Stimulated activated CD8-positive, alpha-beta memory T cell treated with anti-CD3 and anti-CD28 coated beads, Interleukin-7, amount 100 ng/mL, for 48 hours (primary cell): Measurements from ENCODE around the gene PDZRN4.
"Not testable (repeated sequence)": the region's sequence is repeated elsewhere in the genome, so short reads cannot be mapped to it uniquely, and the experiment has no call there.

ENCODE experiments used
- DNase-seq, 2 donors: peaks; one replicate each; pipeline ENCODE4 v3.0.0-alpha.2; 2020; ENCODE audit warnings: low read depth in 1 of 2; ENCODE audit errors: extremely low read depth in 1 of 2

PDZRN4 gene

DNA sequence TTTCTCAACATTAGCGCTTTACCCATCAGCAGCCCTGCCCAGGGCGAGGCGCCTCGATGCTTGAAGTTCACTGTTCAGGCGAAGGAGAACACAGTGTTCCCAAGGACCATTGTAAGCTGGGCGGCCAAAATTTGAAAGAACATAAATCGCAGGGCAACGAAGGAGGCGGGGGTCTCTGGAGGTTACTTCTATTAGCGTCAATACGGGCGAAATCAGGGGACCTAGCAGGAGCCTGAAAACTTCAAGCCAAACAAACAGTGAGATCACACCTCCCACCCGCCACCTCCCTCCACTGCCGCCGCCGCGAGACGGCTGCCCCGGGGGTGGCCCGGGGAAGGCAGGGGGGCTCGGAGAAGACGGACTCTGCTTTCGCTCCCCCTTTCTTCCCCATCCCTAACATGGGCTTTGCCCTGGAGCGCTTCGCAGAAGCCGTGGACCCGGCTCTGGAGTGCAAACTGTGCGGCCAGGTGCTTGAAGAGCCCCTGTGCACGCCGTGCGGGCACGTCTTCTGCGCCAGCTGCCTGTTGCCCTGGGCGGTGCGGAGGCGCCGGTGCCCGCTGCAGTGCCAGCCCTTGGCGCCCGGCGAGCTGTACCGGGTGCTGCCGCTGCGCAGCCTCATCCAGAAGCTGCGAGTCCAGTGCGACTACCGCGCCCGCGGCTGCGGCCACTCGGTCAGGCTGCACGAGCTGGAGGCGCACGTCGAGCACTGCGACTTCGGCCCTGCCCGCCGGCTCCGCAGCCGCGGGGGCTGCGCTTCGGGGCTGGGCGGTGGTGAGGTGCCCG is at the start of gene PDZRN4:
TSS of gene PDZRN4 (plus strand) at position 263 of the 783 bp plus-strand sequence.
- no peak for DNase-seq

DNA sequence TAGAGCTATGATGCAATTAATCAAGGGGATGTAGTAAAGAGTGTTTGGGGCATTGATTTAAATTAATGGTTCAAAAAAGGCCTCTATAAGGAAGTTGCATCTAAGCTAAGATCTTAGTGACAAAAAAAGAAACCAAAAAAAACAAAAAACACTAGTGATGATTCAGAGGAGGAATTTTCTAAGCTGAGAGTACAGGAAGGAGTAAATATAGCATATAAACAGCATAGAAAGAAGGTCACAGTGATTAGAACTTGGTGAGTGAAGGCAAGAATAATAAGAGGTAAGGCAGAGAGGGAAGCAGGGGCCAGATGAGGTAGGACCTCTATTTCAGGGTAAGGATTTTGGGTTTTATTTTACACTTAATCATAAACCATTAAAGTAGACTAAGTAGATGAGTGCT is 48.0 kb upstream of the PDZRN4 start:
- no peak for DNase-seq

DNA sequence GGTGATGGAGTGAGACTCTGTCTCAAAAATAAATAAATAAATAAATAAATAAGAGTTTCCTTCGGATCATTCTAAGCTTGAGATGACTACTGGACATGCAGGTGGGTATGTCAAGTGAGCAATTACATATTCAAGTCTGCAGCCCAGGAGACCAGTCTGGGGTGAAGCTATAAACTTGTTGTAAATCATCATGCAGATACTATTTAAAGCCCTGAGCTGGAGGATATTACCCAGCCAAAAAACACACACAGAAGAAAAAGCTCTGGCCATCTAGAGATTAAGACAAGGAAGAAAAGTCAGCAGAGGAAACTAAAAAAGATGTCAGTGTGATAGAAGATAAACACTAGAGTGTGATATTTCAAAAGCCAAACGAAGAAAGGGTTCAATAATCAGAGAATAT is 47.0 kb upstream of the PDZRN4 start:
- DNase-seq: no peak

DNA sequence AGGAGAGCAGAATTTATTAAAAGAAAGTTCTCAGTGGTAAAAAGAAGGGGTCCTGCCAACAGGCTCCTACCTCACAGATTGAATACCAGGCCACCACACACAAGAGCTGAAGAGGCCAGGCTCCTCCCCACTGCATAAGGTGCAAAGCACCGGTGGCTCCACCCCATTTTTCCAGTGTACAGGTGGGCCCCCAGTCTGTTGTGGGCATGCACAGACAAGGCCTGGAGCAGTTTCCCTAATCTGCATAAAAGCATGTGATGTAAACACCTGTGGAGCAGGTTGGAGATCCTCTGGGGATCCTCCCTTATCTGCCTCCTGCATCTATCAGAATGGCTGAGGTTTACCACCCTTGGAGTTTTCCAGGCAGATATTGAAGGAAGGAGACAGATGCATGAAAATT is 45.7 kb upstream of the PDZRN4 start:
- DNase-seq: no peak

DNA sequence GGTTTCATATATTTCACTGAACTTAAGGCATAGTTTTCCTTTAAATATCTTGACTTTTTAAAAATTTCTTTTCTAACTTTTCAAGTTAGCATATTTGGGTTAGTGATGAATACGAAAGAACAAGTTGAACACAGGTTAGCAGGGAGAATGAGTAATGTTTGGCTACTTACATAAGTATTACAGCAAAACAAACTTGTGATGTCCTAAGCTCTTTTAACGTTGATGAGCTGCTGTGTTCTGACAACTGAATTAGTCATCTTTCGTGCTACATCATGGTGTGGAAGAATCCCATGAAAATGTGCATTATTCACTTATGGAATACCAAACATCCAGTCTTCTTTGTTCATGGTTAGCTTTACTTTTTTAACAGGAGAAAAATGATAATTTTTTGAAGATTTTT is 36.3 kb upstream of the PDZRN4 start:
- DNase-seq: no peak

DNA sequence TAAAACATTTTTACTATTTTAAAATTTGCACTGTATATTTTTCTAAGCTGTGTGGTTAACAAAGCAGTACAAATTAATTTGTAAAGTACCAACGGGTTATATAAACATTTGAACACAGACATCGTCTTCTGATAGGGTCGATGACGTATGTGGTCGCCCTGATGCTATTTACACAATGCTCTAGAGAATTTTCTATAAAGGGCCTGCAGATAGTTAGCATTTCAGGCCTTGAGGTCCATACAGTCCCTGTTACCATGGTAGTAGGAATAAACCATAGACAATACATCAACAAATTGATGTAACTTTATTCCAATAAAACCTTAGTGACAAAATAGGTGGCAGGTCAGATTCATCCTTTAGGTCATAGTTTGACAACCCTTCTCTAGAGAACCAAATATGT is 25.7 kb upstream of the PDZRN4 start:
- no peak for DNase-seq

DNA sequence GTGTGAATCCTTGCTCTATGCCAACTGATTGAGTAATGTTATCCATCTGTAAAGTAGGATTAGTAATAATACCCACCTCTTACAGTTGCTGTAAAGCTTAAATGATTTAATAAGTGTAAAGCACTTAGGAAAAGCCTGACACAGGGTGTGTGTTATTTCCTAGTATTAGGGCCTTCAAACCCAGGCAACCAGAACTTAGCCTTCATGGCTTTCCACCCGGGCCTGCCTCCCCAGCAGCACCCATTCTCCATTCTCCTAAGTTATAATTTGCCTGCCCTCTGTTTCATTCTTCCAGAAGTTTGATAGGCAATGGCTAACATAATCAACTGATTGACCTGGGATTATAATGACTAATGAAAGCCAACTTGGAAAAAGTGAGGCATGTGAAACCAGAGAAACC is 20.4 kb upstream of the PDZRN4 start:
- DNase-seq: no peak

DNA sequence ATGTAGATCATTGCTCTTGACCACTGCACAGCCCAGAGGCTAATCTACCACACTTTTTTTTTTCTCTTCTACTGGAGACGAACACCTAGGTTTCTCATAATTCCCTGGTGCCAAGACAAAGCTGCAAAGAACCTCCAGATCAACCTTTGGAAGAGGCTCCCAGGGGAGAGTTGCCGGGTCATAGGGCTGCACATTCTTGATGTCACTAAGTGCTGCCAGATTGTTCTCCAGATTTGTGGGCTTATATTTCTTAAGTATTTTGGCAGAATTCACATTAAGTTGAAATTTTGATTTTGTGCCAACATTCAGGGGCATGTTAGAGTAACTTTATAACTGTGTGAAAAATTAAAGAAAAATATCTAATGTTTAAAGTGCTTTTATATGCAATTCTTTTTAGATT is 13.5 kb upstream of the PDZRN4 start:
- DNase-seq: no peak

DNA sequence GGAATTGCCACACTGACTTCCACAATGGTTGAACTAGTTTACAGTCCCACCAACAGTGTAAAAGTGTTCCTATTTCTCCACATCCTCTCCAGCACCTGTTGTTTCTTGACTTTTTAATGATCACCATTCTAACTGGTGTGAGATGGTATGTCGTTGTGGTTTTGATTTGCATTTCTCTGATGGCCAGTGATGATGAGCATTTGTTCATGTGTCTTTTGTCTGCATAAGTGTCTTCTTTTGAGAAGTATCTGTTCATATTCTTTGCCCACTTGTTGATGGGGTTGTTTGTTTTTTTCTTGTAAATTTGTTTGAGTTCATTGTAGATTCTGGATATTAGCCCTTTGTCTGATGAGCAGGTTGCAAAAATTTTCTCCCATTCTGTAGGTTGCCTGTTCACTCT is 8.6 kb upstream of the PDZRN4 start:
- DNase-seq: not testable (repeated sequence)

DNA sequence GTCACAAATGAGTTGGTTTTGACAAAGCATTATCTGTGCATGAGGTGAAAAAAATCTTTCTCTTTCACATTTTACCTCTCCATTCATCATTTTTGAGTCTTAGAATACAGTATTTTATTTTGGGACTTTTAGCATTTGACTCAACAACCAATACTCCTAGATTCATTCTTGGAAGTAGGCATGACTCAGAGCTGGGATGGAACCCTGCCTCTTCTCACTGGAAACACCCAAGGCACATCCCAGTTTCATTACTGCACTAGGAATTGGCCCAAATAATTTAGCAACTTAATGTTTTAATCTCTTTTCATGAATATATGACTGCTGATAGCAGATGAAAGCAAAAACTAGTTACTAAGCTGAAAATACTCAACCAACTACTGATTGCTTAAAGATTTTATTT is 3.3 kb upstream of the PDZRN4 start:
- DNase-seq: no peak

DNA sequence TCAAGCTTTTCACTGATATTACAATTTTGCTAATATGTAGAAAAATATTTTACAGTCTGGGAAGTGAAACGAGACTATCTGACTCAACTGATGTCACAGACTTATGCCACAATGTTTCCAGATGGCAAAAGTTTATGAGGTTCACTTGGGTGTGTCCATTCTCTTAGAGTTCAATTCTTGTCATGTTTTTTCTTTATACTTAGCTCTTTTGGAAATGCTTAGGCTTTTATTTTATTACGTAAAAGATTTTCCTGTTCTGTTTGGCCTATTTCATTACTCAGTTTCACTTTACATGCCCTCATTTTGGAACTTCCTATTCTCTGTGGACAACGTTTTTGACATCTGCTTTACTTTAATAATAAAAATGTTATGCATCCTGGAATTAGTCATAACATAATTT is 2.1 kb upstream of the PDZRN4 start:
- DNase-seq: no peak

DNA sequence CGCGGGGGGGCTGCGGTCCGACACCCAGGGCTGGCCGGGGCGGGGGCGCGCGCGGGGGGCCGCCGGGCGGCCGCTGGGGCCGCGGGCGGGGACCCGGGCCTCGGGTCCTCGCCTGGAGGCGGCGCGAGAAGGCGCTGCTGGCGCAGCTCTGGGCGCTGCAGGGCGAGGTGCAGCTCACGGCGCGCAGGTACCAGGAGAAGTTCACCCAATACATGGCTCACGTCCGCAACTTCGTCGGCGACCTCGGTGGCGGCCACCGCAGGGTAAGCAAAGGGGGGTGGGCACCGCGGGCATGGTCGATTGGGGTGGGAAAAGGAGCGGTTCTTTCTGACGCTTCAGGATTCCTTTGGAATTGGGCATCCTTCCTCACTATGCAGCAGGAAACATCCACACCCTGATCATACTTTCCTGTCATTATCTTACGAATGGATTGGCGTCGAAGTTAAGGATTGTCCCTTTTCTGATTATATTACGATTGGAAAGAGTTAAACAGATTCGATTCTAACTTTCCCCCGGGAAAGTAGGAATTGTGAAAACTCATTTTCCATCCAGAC is 798 bp downstream of the PDZRN4 start:
- no peak for DNase-seq

DNA sequence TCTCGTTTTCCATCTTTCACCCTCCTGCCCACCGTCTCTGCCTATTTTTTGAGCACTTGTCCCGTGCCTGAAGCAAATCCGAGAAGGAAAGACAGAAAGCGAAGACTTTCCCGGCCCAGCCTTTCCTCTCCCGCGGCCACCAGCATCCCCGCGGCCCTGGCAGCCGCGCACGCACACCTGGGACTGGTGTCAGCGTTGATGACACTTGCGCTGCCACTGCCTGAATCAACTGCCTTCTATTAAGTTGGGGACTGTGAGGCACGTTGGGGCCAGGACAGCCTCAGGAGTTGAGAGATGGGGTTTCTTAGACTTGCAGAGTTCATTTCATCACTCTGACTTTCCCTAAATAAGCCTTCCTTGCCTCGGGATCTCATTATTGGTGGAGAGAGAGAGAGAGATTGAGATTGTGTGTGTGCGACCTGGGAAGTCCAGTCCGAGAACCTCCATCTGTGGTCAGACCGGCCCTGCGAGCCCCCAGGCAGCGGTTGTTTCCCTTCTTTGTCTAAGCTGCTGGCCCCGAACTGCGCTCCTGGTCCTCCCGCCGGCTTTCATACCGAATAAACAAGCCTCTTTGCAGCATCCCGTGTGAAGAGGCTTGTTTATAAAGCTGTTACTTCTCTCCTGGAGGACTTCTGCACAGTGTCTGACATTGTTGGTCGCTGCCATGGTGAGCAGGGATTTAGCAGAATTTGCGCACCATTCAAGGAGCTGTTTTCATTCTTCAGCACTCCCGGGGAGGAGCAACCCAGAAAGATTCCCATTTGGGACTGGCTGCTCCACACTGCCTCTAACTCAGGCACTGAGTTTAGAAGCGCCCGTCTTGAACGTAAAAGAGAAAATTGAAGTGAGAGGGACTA is 1.5 kb downstream of the PDZRN4 start:
- DNase-seq: no peak

DNA sequence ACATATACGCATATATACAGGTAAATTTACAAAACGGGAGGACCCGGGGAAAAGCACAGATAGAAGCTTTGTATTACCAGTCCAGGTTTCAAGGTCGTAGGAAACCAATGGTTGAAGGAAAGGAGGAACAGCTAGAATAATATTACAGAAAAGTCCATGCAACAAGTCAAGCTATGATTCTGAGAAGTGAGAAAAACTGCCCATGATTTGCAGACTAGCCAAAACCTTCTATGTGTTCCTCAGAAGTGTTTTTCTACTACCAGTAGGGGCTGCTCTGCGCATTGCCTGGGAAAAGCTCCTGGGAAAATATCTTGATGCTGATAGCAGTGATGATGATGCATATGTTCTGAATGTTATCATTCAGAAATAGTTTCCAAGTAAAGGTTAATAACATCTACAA is 2.2 kb downstream of the PDZRN4 start:
- DNase-seq: no peak

DNA sequence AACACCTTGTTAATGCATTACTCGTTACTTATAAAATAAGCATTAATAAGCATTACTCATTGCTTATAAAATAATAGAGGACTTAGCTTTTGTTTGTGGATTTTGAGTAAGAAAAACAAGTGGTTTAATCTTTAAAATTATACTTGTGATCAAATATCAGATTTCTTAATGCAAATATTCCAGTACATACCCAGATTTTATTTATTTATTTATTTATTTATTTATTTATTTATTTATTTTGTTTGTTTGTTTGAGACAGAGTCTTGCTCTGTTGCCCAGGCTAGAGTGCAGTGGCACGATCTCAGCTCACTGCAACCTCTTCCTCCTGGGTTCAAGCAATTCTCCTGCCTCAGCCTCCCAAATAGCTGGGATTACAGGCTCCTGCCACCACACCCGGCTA is 3.4 kb downstream of the PDZRN4 start:
- DNase-seq: not testable (repeated sequence)

DNA sequence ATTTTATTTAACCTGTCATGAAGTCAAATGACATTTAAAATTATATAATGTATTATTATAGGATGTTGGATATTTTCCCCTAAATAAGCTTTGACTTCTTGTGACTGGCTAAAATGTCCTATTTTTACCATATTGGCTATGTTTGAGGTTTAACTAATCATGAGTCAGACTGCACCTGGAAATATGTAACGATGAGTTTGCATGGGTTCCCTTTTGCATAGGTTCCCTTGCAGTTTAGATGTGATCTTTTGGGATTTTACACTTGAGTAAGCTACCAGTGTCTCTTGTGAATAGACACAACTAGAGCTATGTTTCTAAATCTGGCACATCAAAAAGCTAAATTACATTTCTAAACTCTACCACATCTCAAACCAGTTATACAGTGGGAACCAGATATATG is 5.2 kb downstream of the PDZRN4 start:
- DNase-seq: no peak

DNA sequence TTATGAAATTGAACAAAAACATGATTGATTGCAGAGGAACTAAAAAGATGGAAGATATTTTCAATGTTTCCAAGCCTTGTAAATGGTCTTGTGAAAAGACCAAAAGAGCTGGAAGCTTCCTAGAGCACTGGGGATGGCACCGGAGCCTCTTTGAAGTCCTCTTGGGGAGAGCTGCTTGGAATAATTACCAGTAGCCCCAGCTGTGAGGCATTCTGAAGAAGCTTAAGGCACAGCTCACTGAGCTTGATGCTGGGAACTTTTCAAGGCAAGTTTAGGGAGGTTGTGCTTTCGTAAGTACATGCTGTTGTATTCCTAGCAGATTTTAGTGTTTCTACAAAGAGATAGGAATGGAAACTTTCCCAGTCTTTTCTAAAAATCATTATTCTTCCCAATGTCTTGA is 13.9 kb downstream of the PDZRN4 start:
- DNase-seq: no peak

DNA sequence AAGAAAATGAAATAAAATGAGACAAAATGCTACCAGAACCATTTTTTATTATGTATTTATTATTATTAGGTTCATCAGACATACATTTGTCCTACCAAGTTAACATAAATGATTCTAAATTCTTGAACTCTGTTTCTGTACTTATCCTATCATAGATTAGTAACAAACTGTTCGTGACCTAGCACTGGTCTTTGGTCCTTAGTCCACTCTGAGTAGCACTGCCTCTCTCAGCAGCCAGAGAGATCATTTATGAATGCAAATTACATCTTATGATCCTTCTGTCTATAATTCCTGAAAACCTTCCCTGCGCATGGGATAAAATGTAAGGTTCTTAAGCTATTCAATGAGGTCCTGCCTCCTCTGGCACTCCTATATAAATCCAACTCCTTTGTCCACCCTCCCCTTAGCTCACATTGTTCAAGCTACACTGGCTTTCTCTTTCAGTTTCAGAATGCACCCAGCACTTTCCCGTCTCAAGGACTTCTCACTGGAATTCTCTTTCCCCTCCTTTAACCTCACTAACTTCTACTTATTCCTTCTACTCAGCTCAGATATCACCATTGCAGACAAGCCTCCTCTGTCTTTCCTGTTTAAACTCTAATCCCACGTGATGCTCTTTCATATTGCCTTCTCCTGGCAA is 17.1 kb downstream of the PDZRN4 start:
- no peak for DNase-seq

DNA sequence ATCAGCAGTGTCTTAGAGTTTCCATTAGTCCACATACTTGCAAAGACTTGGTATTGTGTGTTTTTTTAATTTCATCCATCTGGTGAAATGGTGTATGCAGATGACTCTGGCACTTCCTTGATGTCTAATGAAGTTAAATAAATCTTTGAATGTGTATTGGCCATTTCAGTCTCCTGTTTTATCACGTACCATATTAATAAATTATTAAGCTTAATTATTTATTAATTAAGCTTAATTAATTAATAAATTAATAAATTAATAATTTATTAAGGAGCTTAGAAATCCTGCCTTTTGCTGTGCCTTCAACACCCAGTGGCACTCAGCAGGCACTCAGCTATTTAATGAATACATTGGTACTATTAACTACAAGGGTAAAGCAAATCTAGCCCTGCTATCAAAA is 18.2 kb downstream of the PDZRN4 start:
- no peak for DNase-seq

DNA sequence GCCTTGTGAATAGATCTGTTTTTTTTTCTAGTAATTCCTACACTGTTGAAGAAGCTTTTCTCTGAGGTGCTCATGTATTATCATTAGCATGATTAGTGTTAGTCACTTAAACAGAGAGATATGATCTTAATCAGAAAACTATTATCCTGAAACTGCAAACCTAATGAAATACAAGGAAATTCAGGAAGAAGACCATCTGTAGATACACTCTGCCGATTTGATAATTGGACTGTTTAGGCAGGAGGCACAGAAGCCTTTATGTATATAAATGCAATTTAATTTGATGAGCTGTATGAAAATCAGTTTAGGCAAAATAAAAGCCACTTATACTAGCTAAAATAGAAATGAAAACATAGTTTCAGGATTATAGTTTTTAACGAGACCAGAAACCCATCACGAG is 23.3 kb downstream of the PDZRN4 start:
- no peak for DNase-seq

DNA sequence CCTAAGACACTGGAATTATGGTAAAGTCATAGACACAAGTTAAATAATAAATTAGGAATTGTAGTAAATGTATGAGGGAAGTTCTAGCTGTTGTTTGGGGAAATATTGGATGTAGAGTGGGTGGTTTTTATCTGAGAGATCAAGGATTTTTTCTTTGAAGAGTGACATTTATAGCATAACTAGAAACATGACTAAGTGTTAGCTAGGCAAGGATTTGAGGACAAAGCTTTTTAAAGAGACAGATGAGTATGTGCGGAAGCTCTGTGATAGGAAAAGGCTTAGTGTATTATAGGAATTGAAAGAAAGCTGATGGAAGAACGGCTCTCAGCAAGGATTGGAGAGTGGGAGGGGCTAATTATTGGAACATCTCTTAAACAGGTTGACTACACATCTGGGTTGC is 24.5 kb downstream of the PDZRN4 start:
- no peak for DNase-seq

DNA sequence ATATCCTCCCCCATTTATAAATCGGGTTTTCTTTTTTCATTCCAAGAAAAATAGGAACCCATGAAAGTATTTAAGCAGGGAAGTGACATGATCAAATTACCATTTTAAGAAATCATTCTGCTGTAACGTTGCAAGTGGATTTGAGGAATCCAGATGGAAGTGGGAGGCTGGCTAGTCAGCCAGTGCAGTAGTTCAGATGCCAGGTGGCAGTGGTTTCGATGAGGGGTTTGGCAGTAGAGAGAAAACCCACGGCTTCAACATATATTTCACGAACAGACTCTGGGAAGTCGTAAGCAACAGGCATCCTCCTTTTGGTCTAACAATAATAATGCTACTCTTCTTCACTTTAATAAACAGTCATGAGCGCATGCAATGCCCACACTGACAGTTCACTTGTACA is 25.0 kb downstream of the PDZRN4 start:
- no peak for DNase-seq
